HG03439 (cell line): ENCODE data around the gene TBL1XR1.
A peak's percentile ranks its signal among the peaks of the same experiment; 100 is the strongest.

Experiments used
- ATAC-seq: cut with Tn5 transposase; IDR thresholded peaks from one replicate; pipeline ENCODE4 v1.9.1; 2021; ENCODE audit warnings: mild to moderate bottlenecking, moderate library complexity; ENCODE audit not compliant: unreplicated experiment

The TBL1XR1 gene

DNA sequence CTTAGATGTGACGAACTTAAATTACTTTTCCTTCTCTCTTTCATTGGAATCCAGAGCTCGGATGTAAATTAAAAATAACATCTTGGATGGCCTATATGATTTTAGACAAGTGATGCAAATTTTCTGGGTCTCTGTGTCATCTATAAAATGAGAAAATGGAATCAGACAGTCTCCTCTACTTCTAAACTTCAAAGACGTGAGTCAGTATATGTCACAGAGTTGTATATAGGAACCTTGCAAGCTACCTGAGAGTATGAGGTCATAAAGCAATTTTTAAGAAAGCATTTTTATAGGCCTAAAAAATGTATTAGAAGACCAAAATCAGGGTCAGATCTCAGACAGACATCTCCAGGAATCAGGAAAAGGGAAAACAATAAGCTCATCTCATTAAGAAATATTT lies 128.3 kb downstream of the TBL1XR1 start:
- ATAC-seq, result no peak

DNA sequence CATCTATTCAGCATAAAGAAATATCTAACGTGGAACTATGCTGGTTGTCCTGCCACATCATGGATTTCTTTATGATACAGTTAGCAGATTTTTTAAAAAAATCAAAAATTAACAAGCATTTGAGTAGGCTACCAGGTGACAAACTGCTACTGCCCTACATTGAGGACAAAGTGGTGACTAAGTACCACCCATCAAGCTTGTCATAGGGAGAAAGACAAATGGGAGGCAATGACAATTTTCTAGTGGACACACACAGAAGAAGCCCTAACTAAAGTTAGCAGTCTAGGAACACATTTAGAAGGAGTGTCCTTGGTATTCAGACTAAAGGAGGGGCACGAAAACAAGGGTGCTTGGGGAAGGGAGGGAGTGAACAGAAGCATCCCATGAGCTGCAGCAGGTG lies 131.2 kb downstream of the TBL1XR1 start:
- no peak for ATAC-seq

DNA sequence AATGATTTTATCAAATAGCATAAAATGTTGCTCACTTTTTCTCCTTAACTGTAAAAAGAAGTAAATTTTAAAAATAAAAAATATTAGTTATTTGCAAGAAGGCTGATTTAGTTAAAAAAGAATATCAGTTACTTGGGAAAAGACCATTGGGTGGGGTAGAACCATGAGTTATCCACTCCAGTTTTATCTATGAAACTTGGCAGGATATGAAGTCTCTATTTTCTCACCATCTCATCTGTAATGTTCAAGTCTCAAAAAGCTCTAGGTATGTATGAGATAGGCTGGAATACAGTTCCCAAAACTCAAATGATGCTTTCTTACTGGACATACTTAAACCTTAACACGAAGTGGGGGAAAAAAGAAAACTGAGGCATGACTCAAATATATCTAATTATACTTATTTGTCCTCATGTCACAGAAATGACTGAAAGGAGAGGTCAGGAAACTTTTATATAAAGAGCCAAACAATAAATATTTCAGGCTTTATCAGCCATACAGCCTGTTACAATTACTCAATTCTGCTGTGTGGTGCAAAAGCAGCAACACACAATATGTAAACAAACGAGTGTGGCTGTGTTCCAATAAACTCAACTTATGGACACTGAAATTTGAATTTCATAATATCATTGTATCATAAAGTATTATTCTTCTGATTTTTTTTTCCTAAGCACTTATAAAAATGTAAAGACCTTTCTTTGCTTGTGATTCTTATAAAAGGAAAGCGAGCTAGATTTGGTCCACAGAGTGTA lies 131.8 kb downstream of the TBL1XR1 start:
- ATAC-seq, result no peak

DNA sequence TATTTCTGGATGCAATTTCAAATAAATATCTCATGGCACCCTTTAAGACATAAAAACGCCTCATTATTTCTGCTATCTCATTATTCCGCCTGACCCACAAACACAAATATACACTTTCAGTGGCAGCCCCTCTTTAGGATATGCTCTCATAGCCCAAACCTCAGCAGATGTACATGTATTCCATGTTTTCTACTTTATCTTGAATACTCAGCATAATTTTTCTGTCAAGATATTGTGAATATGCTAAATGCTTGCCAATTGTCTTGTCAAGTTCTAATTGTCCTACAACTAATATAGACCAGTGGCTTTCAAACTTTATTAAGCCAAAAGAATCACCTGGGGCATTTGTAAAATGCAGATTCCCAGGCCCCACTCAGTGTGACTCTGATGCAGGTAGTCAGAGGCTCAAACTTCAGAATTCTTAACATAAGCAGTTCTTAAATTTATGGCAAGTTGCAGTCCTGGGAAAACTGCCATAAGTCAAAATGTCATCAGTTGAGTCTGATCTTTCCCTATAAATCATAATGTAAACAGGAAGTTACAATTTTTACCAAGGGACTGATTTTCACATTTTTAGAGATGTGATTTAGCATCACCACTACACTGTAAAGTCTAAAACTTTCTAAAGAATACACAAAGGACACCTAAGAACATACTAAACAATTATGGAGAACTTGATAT lies 135.1 kb downstream of the TBL1XR1 start:
- no peak for ATAC-seq

DNA sequence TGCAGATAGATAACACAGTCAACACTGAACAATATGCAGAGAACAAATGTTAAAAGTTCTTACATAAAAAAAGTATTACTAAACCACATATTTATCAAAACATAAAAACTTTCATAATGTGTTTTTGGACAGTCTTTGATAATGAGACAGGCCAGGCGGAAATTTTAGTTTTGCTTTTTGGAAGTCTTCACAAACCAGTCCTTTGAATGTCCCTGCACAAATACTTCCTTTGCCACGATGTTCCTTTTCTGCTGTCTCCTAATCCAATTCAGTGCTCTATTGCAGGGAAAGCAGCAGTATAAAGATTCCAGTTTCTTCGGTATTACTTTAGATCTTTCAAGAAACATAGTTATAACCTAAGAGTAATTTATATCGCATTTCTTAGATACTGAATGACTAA lies 135.9 kb downstream of the TBL1XR1 start:
- no peak for ATAC-seq

DNA sequence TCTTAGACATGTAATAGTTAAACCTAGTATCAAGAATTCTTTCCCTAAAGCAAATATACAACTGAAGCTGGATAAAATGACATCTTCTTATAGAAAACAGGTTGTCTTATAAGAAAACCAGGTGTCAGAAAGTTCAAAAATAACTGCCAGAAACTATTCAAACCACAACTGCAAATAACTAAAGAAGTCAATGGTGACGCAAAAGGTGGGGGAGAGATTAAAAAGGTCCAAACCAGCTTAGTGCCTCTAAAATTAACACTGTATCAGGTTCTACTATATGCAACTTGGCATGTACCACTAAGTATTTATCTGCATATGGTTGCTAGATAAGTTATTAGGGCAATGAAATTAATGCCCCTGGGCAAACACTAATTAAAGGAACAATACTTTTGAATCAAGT lies 136.8 kb downstream of the TBL1XR1 start:
- no peak for ATAC-seq

DNA sequence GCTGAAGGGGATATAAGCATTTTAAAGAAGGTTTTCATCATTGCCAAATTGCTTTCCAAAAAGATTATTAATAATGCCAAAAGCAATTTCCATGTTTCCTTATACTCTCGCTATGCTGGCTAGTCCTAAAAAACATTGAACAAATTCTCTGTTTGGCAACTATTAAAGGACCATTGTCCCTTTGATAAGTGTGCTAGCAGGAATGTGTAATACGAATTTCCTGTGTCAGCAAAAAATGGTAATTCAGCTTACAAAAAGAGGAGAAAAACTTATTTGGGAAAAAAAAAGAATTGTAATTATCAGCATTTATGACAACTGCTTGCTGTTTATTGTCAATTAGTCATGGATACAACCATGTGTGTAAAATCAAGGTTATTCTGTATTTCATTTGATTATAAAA lies 138.6 kb downstream of the TBL1XR1 start:
- no peak for ATAC-seq

DNA sequence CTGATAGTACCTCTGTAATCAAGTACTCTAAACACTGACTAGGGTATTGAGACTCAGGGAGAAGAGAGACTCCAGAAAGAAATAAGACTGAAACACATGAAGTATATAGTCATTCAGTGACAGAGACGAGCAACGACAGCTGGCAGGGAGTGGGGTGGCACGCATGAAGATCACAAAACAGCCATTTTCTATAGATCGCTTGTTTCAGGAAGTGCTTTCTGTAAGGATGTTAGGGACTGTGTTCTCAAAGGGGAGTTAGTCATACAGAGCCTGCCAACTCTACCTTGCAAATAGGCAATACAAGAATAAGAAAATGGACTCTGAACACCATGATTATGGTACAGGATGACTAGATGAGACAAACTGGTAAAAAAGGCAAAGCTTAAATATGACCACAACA lies 139.5 kb downstream of the TBL1XR1 start:
- peak; percentile 94 for ATAC-seq

DNA sequence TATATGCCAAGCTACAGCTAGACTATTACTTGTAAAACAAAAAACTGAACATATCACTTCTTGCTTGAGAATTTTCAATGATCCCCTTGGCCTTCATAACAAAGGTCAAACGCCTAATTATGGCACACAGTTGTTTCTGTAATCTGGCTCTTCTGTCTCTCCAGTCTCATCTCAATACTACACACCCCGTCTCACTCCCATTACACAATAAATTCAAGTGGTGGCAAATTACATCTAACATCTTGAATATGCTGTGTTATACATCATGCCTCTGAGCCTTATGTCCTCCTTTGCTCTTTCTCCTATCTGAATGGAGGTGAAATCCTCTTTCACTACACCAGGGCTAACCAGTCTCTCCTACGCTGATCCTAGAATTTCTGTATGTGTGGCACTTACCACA lies 140.4 kb downstream of the TBL1XR1 start:
- ATAC-seq, result no peak

DNA sequence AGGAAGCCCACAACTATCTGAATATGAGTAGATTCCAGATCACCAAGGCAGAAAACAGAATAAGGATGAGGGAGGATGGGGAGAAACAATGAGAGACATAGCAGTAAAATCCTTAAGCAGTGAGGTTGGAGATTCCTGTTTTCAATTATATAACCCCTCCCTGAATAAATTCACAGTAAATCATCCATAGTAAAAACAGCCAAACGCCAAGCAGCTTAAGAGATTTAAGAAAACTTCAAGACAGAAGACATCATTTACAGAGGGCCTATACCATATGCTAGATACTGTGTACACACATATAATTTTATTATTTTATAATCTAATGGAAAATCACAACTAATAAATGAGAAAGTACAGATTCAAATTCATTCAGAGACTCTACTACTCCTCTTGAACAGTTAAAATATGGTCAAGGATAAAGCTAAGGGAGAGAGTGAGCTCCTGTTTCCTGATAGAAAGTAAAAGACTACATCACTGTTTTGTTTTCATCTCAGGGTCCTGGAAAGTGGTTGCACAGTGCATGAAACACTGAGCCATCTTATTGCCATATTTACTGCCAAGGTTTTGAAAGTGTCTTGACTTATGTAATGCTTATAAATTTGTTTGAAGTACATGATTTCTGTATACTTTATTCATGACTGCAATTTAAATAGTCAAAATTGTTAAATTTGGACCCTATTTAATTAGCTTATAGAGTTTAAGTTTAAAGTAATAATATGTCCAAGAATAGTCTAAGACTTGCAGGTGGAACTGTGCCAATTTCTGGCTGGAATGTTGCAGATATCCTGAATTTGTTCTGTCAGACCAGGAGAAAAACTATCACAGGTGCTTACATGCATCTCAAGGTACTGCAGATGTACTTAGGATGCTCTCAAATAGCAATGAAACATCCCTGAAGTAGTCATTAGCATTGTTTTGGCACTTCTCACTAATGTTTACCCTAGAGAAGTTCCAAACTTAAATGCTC lies 141.4 kb downstream of the TBL1XR1 start:
- ATAC-seq, result no peak

DNA sequence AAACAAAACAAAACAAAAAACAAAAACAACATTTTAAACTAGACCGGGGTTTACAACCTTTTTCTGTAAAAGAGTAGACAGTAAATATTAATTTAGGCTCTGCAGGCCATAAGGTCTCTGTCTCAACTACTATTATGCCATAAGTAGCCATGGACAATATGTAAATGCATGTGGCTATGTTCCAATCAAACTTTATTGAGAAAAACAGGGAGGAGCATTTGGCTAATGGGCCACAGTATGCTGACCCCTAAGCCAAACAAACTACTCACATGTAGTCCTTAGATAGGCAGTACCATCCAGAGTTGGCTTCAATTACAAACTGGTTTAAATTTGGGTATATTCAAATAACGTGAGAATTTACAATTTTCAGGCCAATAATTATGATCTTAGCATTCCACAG lies 144.2 kb downstream of the TBL1XR1 start:
- no peak for ATAC-seq

DNA sequence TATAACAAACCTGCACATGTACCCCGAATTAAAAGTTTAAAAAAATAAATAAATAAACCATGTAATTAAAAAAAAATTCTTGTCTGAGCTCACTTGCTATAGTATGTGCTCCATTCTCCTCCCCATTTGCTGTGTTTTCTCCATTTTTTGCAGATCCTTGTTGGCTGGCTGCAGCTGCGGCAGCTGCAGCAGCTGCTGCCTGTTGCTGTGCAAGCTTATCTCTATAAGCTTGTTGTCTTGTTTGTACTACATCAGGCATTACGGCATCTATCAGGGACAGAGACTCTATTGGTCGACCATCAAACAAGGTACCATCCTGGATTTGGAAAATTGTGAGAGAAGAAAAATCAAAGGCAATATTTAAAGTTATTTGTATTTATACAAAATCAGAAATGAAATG lies 145.9 kb downstream of the TBL1XR1 start:
- ATAC-seq, result no peak

DNA sequence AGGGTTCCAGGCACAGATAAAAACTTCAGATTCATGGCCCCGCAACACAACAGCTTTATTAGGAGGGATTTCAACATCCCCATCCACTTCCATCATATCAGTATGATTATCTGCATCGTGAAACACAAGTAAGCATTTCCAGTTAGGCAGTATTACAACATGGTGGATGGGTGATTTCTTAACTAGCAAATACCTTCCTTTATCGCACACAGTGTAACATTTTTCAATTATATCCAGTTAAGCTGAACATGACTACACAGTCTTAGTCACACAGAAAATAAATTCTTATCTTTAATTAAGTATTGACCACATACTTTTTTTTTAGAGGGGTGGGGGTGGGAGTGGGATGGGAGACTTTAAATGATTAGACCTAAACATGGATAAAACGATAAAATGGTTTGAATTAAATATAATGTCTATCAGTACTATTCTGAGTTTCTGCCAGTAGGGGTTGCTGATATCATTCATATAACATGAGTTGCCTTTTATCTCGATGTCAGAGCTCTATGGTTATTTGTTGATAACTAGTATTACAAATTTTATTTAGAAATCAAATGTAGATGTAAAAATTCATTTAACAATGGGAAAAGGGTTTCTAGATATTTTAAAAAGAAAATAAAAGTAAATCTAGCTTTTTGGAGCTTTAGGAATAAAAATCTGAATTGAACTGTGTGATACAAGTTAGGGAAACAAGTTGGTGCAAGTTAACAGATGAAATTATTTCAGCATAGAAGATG lies 146.6 kb downstream of the TBL1XR1 start:
- no peak for ATAC-seq

DNA sequence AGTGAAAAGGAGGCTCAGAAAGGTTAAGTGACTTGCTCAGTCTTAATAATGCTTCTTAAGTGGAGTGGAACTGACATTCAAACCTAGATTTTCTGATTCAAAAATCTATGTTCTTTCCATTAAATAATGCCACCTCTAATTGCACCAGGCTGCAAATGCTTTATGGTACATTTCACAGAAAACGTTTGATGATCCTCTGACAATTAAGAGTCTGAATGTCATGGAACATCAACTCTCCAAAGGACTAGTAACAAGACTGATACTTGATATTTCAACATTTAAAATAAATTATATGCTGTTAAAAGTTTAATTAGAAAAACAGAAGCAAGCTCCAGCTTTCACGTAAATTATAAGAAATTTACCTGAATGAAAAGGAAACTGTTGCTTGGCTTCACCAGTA lies 151.5 kb downstream of the TBL1XR1 start:
- ATAC-seq, result no peak

DNA sequence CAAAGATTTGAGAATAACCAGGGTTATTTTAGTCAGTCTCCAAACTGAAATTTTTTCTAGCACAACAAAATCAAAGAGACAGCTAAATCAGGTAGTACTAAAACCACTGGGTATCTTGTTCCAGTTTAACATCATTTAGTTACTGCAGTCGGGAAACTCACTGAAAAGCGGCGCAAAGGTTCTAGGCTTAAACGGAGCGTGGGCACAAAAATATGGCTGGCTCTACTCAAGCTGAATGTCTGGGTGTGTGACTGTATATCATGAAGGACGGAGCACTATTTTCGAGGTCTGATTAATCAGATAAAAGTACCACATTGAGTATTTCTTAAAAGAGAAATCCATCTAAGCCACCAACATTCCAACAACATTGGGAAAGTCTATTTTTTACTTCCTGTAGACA lies 152.1 kb downstream of the TBL1XR1 start:
- no peak for ATAC-seq

DNA sequence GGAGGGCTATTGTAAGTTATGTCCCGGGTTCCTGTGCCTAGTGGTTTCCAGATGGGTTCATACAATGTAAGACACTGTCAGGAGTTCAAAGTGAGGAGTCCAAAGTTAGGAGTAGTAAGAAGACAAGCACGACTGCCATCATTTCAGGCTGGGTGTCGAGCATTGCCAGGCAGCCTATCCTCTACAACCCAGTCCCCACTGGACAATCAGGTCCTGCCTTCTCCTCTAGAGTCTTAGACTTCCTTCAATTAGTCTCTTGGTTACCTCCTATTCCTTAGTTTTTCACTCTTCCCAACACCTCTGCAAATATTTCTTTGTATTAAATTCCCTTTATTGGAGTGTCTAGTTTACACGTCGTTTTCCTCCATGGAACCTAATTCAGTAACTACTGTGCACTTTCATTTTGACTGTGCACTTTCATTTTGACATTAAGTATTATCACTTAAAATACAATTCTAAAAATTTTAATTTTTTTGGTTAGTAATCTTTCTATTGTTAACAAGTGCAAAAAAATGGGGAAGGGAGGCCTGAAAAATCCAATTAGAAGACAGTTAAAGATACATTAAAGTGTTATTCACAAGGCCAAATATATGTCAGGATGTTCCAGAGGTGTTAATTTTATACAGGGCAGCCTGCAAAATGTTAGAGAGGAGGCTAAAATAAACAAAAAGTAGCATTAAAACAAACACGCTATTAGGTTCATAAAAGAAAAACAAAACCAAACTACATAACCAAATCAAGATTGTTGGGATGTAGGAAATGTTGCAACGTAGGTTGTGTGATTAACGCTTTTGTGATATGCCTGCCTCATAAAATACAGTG lies 155.3 kb downstream of the TBL1XR1 start:
- no peak for ATAC-seq

DNA sequence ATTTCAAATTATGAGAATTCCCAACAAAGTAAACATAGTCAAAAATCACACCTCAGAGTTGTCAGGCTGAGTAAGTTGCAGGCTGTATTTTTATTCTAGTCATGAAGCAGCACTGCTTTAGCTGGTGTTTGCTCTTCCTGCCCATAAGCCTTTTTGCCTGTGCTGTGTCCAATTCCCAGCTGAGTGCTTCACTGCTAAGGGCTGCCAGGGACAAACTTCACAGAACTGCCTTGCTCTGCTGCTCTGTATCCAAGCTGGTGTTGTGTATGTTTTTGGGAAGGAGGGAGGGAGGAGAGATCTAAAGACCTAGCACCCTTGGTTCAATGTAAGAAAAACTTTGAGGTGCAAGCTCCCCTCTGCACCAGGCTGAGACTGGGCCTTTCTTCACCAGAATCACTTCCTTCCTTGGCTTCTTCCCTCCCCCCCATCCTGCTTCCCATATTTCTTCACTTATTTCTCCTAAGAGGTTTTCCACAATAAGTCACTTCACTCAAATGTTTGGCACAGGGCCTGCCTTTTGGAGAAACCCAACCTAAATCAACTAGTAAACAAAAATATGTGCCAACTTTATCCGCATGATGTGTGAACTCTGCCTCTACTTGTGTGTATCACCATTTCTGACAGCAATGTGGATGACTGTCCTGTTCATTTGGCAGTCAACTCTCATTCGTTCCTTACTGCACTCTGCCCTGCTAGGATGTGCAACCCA lies 156.1 kb downstream of the TBL1XR1 start:
- ATAC-seq, result no peak

DNA sequence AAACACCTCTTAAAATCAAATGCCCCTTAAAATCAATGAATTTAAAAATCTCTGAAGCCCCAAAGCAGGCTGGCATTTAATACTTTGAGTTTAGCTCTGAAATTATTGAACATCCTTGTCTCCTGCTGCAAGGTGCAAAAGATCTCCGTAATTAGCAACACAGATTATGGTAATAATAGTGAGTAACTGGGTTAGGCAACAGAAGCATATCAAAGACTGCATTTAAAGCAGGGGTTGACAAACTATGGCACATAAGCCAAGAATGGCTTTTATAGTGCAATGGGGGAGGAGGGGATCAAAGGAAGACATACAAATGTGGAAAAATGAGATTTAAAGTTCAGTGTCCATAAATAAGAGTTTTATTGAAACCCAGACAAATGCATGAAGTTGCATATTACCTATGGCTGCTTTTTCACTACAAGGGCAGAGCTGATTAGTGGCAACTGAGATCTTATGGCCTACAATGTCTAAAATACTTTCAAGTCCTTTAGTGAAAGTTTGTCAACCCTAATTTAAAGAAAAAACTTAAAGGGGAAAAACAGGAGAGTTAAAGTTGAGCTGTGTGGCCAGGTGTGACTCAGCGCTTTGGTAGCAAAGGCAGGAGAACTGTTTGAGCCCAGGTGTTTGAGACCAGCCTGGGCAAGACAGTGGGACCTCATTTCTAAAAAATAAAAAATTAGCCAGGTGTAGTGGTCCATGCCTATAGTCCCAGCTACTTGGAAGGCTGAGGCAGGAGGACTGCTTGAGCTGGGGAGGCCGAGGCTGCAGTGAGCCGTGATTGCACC lies 157.6 kb downstream of the TBL1XR1 start:
- ATAC-seq, result no peak

DNA sequence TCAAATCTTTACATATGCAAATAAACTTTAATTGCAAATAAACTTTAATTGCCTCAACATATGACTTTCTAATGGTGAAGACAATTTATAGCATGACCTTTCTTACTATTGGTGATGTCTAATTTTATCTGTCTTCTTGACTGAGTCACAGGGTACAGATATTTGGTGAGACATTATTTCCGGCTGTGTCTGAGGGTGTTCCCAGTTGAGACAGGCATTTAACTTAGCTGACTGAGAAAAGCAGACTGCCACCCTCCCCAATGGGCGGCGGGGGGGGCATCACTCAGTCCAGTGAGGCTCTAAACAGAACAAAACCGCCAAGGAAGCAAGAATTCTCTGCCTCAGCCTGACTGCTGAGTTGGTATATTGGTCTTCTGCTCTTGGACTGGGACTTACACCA lies 160.0 kb downstream of the TBL1XR1 start:
- no peak for ATAC-seq
